Vagina (tissue), 2 donors: ENCODE measurements around the gene CALHM6. TPM values are rescaled to one million over a fixed set of nuclear protein-coding genes. Genes with fewer than 3 reads are reported as not detected.

Source experiments
- DNase-seq, 2 donors: peaks; one replicate each; pipeline ENCODE4 v3.0.0-alpha.2; 2017; ENCODE audit errors: extremely low spot score in 2 of 2
- H3K27ac ChIP-seq: fragments of 200-600 bp; sonication (generic); one replicate; pipeline ENCODE4 v1.5.1; 2019
- H3K27me3 ChIP-seq: fragments of 200-600 bp; sonication (generic); one replicate; pipeline ENCODE4 v1.5.1; 2019
- H3K36me3 ChIP-seq, 2 donors: fragments of 200-600 bp; sonication (generic); one replicate each; pipeline ENCODE4 v1.5.1; 2017 to 2019
- H3K4me1 ChIP-seq: fragments of 200-600 bp; sonication (generic); one replicate; pipeline ENCODE4 v1.5.1; 2019
- H3K4me3 ChIP-seq, 2 donors: fragments of 200-600 bp; sonication (generic); 1 replicate in 1 of 2; 2 replicates in 1 of 2; pipeline ENCODE4 v1.5.1; 2016 to 2019
- H3K9me3 ChIP-seq: fragments of 200-600 bp; sonication (generic); one replicate; pipeline ENCODE4 v1.5.1; 2019
- CTCF ChIP-seq, 3 experiments: fragments of 450-650 bp in 2 of 3; fragments of 200-600 bp in 1 of 3; sonication (generic) in 1 of 3; IDR thresholded peaks; one replicate each; pipeline ENCODE4 v1.5.1; 2017 to 2019; ENCODE audit warnings: antibody characterized with exemption in 3 of 3, mild to moderate bottlenecking in 2 of 3, moderate library complexity in 2 of 3
- POLR2A ChIP-seq, 2 donors: fragments of 450-650 bp; IDR thresholded peaks; one replicate each; pipeline ENCODE4 v1.6.1; 2017; ENCODE audit warnings: antibody characterized with exemption in 2 of 2, mild to moderate bottlenecking in 2 of 2, moderate library complexity in 2 of 2
- POLR2AphosphoS5 ChIP-seq, 2 donors: sonication (generic); formaldehyde crosslinking; IDR thresholded peaks; one replicate each; pipeline ENCODE4 v1.9.0; 2017; ENCODE audit warnings: antibody characterized with exemption in 2 of 2, mild to moderate bottlenecking in 2 of 2, low read depth in 1 of 2; ENCODE audit not compliant: insufficient read depth in 1 of 2
- intact Hi-C: fragments of 100-400 bp; cut with DNase I; formaldehyde crosslinking; loops from one replicate; pipeline ENCODE4 v1.15.1; 2023
- total RNA-seq: library from RNA; depleted of rRNA; stranded (reverse); fragments of >200 nt; gene quantifications from one replicate; pipeline ENCODE4 v1.2.3, GENCODE V29; 2016

CALHM6 gene
- total RNA-seq, 1 donor from 2014 or later: not detected

DNA sequence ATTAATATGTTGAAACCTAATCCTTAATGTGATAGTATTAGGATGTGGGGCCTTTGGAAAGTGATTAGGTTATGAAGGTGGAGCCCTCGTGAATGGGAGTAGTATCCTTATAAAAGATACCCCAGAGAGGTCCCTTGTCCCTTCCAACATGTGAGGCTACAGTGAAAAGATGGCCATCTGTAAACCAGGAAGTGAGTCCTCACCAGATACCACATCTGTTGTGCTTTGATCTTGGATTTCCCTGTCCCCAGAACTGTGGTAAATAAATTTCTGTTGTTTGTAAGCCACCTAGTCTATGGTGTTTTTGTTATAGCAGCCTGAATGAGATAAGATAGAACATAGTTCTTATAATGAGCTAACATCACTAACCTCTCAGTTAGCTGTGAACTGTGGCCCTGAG lies 16.6 kb upstream of the CALHM6 start:
- no peak for TF ChIP-seq POLR2A (IDR thresholded peaks at IDR 0.05)
- no peak for TF ChIP-seq CTCF (IDR thresholded peaks at IDR 0.05)
- no peak for TF ChIP-seq POLR2AphosphoS5 (IDR thresholded peaks at IDR 0.05; ENCODE audit: insufficient read depth in 1 of 2, low read depth in 1 of 2)
- Histone ChIP-seq H3K36me3 (no peaks in the 10 kb centered on the region), H3K4me1 (peaks cover 6% of the 10 kb centered on the region), H3K27me3 (no peaks in the 10 kb centered on the region), H3K4me3 (no peak overlapping the region), H3K9me3 (no peaks in the 10 kb centered on the region), H3K27ac (no peak overlapping the region)
- intact Hi-C loops: no loop called here
- no peak for DNase-seq

DNA sequence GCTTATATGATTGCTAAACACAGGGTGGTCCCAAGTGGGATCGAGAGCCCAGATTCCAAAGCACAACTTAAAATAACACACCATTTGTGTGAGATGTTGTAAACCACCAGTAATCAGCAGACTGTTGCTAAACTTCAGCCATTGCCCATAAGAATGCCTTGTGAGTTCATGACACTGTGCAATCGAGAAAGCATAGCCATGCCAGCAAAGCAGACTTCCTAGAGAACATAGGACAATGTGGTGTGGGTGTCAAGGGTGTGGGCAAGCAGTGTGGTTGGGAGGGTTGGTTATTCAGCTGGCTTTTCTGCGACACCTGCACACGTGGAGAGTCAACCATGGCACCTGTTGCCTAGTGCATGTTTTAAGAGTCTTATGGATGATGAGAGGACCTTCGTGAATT lies 16.1 kb upstream of the CALHM6 start:
- TF ChIP-seq POLR2AphosphoS5 (IDR thresholded peaks at IDR 0.05; ENCODE audit: insufficient read depth in 1 of 2, low read depth in 1 of 2) (no peak), POLR2A (IDR thresholded peaks at IDR 0.05) (no peak), CTCF (IDR thresholded peaks at IDR 0.05) (no peak)
- Histone ChIP-seq H3K27ac (no peak overlapping the region), H3K36me3 (no peaks in the 10 kb centered on the region), H3K9me3 (no peaks in the 10 kb centered on the region), H3K4me3 (no peak overlapping the region), H3K4me1 (peaks cover 6% of the 10 kb centered on the region), H3K27me3 (no peaks in the 10 kb centered on the region)
- DNase-seq: no peak
- intact Hi-C loops: no loop called here

- Histone ChIP-seq H3K4me3 (no peak overlapping the region), H3K27me3 (no peaks in the 10 kb centered on the region), H3K9me3 (no peaks in the 10 kb centered on the region), H3K27ac (no peak overlapping the region), H3K4me1 (peaks cover 6% of the 10 kb centered on the region), H3K36me3 (no peaks in the 10 kb centered on the region)
- TF ChIP-seq CTCF (IDR thresholded peaks at IDR 0.05): no peak
- no peak for TF ChIP-seq POLR2AphosphoS5 (IDR thresholded peaks at IDR 0.05; ENCODE audit: insufficient read depth in 1 of 2, low read depth in 1 of 2)
- no peak for TF ChIP-seq POLR2A (IDR thresholded peaks at IDR 0.05)
- intact Hi-C loops: no loop called here
- DNase-seq: no peak
Observed at GRCh38 chr6:116446399-116446798, 14.8 kb upstream of the CALHM6 start.

- DNase-seq: no peak
- H3K4me3 ChIP-seq: no peak overlapping the region
- H3K4me1 ChIP-seq: peaks cover 6% of the 10 kb centered on the region
- no peak overlapping the region for H3K27ac ChIP-seq
- TF ChIP-seq POLR2AphosphoS5 (IDR thresholded peaks at IDR 0.05; ENCODE audit: insufficient read depth in 1 of 2, low read depth in 1 of 2) (no peak), POLR2A (IDR thresholded peaks at IDR 0.05) (no peak), CTCF (IDR thresholded peaks at IDR 0.05) (no peak)
- no peaks in the 10 kb centered on the region for H3K9me3 ChIP-seq
- intact Hi-C loops: no loop called here
- H3K27me3 ChIP-seq: no peaks in the 10 kb centered on the region
- H3K36me3 ChIP-seq: no peaks in the 10 kb centered on the region
Observed at GRCh38 chr6:116447052-116447451, 14.1 kb upstream of the CALHM6 start.

GRCh38 chr6:116447496-116448011 lies 13.6 kb upstream of the CALHM6 start:
- H3K27me3 ChIP-seq: no peaks in the 10 kb centered on the region
- no peaks in the 10 kb centered on the region for H3K36me3 ChIP-seq
- peaks cover 6% of the 10 kb centered on the region for H3K4me1 ChIP-seq
- no peak overlapping the region for H3K4me3 ChIP-seq
- no peak overlapping the region for H3K27ac ChIP-seq
- DNase-seq: no peak
- TF ChIP-seq POLR2A (IDR thresholded peaks at IDR 0.05): no peak
- no peaks in the 10 kb centered on the region for H3K9me3 ChIP-seq
- intact Hi-C loops: no loop called here
